Measurements from ENCODE around the gene OTP.

DNA sequence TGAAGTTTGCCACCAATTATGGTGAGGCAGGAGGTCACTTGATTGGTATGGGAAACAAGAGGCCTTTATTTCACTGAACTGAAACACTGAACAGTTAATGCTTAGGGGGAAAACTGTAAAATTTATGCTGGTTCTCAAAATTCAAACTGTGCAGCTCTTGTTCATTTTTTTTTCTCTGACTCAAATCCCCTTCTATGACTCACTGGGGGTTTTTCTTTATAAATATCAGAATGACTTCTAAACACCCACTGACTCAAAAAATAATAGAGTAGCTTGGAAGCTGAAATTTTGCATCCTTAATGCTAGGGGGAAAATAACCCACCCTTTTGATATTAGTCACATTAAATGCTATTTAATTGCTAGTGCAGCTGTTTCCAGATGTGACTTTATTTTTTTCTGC lies 24.1 kb upstream of the OTP start:
- TF ChIP-seq, protein P1, sequence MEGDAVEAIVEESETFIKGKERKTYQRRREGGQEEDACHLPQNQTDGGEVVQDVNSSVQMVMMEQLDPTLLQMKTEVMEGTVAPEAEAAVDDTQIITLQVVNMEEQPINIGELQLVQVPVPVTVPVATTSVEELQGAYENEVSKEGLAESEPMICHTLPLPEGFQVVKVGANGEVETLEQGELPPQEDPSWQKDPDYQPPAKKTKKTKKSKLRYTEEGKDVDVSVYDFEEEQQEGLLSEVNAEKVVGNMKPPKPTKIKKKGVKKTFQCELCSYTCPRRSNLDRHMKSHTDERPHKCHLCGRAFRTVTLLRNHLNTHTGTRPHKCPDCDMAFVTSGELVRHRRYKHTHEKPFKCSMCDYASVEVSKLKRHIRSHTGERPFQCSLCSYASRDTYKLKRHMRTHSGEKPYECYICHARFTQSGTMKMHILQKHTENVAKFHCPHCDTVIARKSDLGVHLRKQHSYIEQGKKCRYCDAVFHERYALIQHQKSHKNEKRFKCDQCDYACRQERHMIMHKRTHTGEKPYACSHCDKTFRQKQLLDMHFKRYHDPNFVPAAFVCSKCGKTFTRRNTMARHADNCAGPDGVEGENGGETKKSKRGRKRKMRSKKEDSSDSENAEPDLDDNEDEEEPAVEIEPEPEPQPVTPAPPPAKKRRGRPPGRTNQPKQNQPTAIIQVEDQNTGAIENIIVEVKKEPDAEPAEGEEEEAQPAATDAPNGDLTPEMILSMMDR (IDR thresholded peaks at IDR 0.05) = no peak
- no peak for TF ChIP-seq EZH2 (IDR thresholded peaks at IDR 0.05)

All from neural progenitor cell (in vitro differentiated cells).